A673 (cell line): Measurements from ENCODE around the gene NCKAP5. TPM values are rescaled to one million over a fixed set of nuclear protein-coding genes. Genes with fewer than 3 reads are reported as not detected.
A peak's percentile ranks its signal among the peaks of the same experiment; 100 is the strongest.

Experiments
- BruUV-seq: library from RNA; stranded (reverse); fragments of 400-500 nt; replicated peaks from 2 replicates; lab custom pipeline; 2021; lab: Mats Ljungman, UMichigan
- CTCF ChIA-PET: fragments of 300-600 bp; sonication (Branson Sonifier 250); formaldehyde crosslinking; loops from one replicate; lab custom pipeline; 2022; ENCODE audit warnings: antibody characterized with exemption; lab: Charles Lee
- POLR2A ChIA-PET: fragments of 300-600 bp; sonication (Branson Sonifier 250); formaldehyde crosslinking; loops from one replicate; lab custom pipeline; 2022; ENCODE audit warnings: antibody characterized with exemption; ENCODE audit not compliant: low non-redundant PET; lab: Charles Lee
- DNase-seq: peaks from one replicate; pipeline ENCODE4 v3.0.0-alpha.2; 2015; ENCODE audit warnings: low spot score
- H3K27ac ChIP-seq: fragments of 200-600 bp; sonication (generic); 2 replicates; pipeline ENCODE4 v1.5.1; 2016; ENCODE audit warnings: mixed run types, low read depth, mild to moderate bottlenecking, mixed read lengths, antibody characterized with exemption, low read length; ENCODE audit not compliant: poor library complexity, severe bottlenecking
- H3K27me3 ChIP-seq: fragments of 200-600 bp; sonication (generic); replicated peaks from 2 replicates; pipeline ENCODE4 v1.6.1; 2017; ENCODE audit warnings: mixed run types, low read depth, mild to moderate bottlenecking, mixed read lengths, antibody characterized with exemption, low read length; ENCODE audit not compliant: insufficient read depth, poor library complexity
- H3K36me3 ChIP-seq: fragments of 200-600 bp; sonication (generic); 2 replicates; pipeline ENCODE4 v1.6.1; 2016; ENCODE audit warnings: mixed run types, mild to moderate bottlenecking, mixed read lengths, antibody characterized with exemption, low read length; ENCODE audit not compliant: insufficient read depth, poor library complexity, severe bottlenecking
- H3K4me1 ChIP-seq: fragments of 200-600 bp; sonication (generic); 2 replicates; pipeline ENCODE4 v1.6.1; 2017; ENCODE audit warnings: mixed run types, mild to moderate bottlenecking, mixed read lengths, antibody characterized with exemption, low read length; ENCODE audit not compliant: insufficient read depth, poor library complexity, severe bottlenecking
- H3K4me3 ChIP-seq: fragments of 200-600 bp; sonication (generic); 2 replicates; pipeline ENCODE4 v1.5.1; 2016; ENCODE audit warnings: low read depth, mixed run types, mild to moderate bottlenecking, mixed read lengths, low read length; ENCODE audit not compliant: poor library complexity, severe bottlenecking
- H3K9me3 ChIP-seq: fragments of 200-600 bp; sonication (generic); 2 replicates; pipeline ENCODE4 v1.6.1; 2016; ENCODE audit warnings: mixed run types, low read depth, mild to moderate bottlenecking, mixed read lengths, antibody characterized with exemption, low read length; ENCODE audit not compliant: poor library complexity, severe bottlenecking
- EZH2 ChIP-seq: fragments of 200-600 bp; sonication (generic); IDR thresholded peaks from 2 replicates; pipeline ENCODE4 v1.6.1; 2017; ENCODE audit warnings: borderline replicate concordance, low read depth, mild to moderate bottlenecking, mixed read lengths, antibody characterized with exemption, low read length; ENCODE audit not compliant: poor library complexity, severe bottlenecking
- intact Hi-C: fragments of 100-400 bp; cut with micrococcal nuclease; formaldehyde crosslinking; loops from one replicate; pipeline ENCODE4 v1.10.0; 2022; ENCODE audit not compliant: unreplicated experiment
- total RNA-seq: library from RNA; stranded (reverse); gene quantifications from 2 replicates; pipeline ENCODE4 v1.2.3, GENCODE V29; 2021
- TF ChIP-seq, protein P1 (sequence below): fragments of 300-800, 200-600 bp; sonication (generic); conservative IDR thresholded peaks from 2 replicates; pipeline ENCODE4 v1.5.1; 2017; ENCODE audit warnings: low read depth, mild to moderate bottlenecking, antibody characterized with exemption, low read length, moderate library complexity, mixed read lengths

Gene NCKAP5
- total RNA-seq, 1 experiment from 2014 or later: 26.6 TPM

DNA sequence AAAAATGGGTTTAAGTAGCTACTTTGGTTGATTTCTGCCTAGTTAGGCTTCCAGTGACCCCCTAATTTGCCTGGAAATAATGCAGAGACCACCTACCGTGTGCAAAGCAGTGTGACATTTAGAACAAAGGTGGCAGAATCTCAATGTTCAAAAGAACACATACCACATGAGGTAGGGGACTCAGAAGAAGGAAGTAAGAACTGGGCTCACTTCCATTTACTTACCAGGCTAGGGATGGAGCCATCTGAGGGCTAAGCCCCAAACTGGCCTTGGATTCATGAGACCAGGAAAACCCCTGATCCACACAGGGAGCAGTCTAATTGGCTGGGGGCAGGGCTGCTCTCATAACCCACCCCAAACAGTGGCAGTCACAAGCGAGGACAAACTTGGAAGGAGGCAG, 190.7 kb downstream of the NCKAP5 start:
- Histone ChIP-seq H3K27ac (no peak overlapping the region), H3K27me3 (no peaks in the 10 kb centered on the region), H3K9me3 (no peaks in the 10 kb centered on the region), H3K36me3 (no peaks in the 10 kb centered on the region), H3K4me3 (no peak overlapping the region), H3K4me1 (peaks cover 12% of the 10 kb centered on the region)
- CTCF ChIA-PET: no interaction called here
- intact Hi-C loops: no loop called here
- peak; percentile 38 for DNase-seq
- BruUV-seq: no TSS peak
- no peak for TF ChIP-seq EZH2
- TF ChIP-seq, protein P1, sequence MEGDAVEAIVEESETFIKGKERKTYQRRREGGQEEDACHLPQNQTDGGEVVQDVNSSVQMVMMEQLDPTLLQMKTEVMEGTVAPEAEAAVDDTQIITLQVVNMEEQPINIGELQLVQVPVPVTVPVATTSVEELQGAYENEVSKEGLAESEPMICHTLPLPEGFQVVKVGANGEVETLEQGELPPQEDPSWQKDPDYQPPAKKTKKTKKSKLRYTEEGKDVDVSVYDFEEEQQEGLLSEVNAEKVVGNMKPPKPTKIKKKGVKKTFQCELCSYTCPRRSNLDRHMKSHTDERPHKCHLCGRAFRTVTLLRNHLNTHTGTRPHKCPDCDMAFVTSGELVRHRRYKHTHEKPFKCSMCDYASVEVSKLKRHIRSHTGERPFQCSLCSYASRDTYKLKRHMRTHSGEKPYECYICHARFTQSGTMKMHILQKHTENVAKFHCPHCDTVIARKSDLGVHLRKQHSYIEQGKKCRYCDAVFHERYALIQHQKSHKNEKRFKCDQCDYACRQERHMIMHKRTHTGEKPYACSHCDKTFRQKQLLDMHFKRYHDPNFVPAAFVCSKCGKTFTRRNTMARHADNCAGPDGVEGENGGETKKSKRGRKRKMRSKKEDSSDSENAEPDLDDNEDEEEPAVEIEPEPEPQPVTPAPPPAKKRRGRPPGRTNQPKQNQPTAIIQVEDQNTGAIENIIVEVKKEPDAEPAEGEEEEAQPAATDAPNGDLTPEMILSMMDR: no peak
- POLR2A ChIA-PET: no interaction called here

DNA sequence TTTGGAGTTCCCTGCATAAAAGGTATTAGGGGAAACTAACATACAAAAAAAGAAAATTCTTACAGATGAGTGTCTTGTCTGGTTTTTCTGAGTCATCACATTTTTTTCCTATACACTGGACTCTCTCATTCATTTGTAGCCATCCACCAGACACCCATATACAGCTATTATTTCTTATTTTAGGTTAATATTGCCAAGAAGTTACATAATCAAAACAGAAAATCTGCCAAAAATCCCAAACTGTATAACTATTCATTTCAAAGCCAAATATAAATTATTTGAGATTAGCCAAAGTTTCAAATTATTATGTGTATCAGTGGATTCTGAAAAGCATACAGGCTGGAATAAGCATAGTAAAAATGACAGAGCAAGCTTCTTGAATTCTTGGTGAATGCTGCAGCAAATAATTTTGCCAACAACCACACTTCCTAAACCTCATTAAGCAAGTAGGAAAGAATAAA, 191.2 kb downstream of the NCKAP5 start:
- intact Hi-C loops: no loop called here
- H3K4me3 ChIP-seq: no peak overlapping the region
- H3K9me3 ChIP-seq: no peaks in the 10 kb centered on the region
- ChIA-PET CTCF (no interaction called here), POLR2A (no interaction called here)
- no peaks in the 10 kb centered on the region for H3K36me3 ChIP-seq
- peaks cover 12% of the 10 kb centered on the region for H3K4me1 ChIP-seq
- H3K27me3 ChIP-seq: no peaks in the 10 kb centered on the region
- no peak for TF ChIP-seq EZH2
- TF ChIP-seq, protein P1: no peak
- DNase-seq: no peak
- no peak overlapping the region for H3K27ac ChIP-seq
- BruUV-seq: no TSS peak

DNA sequence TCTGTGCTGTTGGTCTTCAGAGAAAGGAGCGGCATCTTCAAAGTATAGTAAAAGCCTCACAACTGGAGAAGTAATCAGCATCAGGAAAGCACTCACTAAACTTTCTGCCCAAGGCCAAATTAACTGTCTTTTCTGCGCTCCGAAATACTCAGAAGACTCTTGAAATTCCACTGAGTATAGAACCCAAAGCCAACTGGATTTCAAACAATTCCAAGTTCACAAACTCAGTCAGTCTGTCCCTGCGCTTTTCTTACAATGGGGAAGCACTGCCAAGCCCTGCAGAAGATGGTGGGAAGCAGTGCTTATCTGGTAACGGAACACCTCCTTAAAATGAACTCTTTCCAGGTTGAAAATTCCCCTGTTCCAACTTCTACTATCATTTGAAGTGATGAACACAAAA, 193.5 kb downstream of the NCKAP5 start:
- Histone ChIP-seq H3K27me3 (no peaks in the 10 kb centered on the region), H3K9me3 (no peaks in the 10 kb centered on the region), H3K27ac (no peak overlapping the region), H3K4me3 (no peak overlapping the region), H3K4me1 (peaks cover 18% of the 10 kb centered on the region), H3K36me3 (no peaks in the 10 kb centered on the region)
- DNase-seq: no peak
- ChIA-PET CTCF (no interaction called here), POLR2A (no interaction called here)
- BruUV-seq: no TSS peak
- TF ChIP-seq EZH2: no peak
- TF ChIP-seq, protein P1: no peak
- intact Hi-C loops: no loop called here
